OCI-LY3 (cell line): Measurements from ENCODE around the gene SREBF1.

Source experiments
- H2AFZ ChIP-seq: fragments of 200-600, 300-600 bp; shearing (Covaris generic); 2 replicates; pipeline ENCODE4 v1.6.0; 2014; ENCODE audit warnings: antibody characterized with exemption, low read depth, low read length
- H3K27ac ChIP-seq: fragments of 200-600, 300-600 bp; sonication (generic); 2 replicates; pipeline ENCODE4 v1.5.1; 2014; ENCODE audit warnings: mild to moderate bottlenecking, low read length, moderate library complexity, mixed read lengths
- H3K27me3 ChIP-seq: fragments of 200-600, 300-600 bp; sonication (generic); 2 replicates; pipeline ENCODE4 v1.6.1; 2014; ENCODE audit warnings: low read depth, low read length, mixed read lengths
- H3K36me3 ChIP-seq: fragments of 200-600, 300-600 bp; sonication (generic); replicated peaks from 2 replicates; pipeline ENCODE3; 2014; ENCODE audit warnings: low read depth, low read length, mixed read lengths
- H3K4me1 ChIP-seq: fragments of 300-600, 200-600 bp; sonication (generic); 2 replicates; pipeline ENCODE4 v1.6.1; 2014; ENCODE audit warnings: low read length, mixed read lengths
- H3K4me2 ChIP-seq: fragments of 200-600, 300-600 bp; sonication (generic); 2 replicates; pipeline ENCODE4 v1.6.1; 2014; ENCODE audit warnings: low read length, mixed read lengths
- H3K4me3 ChIP-seq: fragments of 300-600, 200-600 bp; sonication (generic); 2 replicates; pipeline ENCODE4 v1.5.1; 2014; ENCODE audit warnings: antibody characterized with exemption, mild to moderate bottlenecking, low read length, moderate library complexity
- H3K79me2 ChIP-seq: fragments of 300-600, 200-600 bp; shearing (Covaris generic); 2 replicates; pipeline ENCODE4 v1.6.1; 2014; ENCODE audit warnings: mild to moderate bottlenecking, low read length, mixed read lengths
- H3K9ac ChIP-seq: fragments of 300-600, 200-600 bp; shearing (Covaris generic); 2 replicates; pipeline ENCODE4 v1.6.0; 2014; ENCODE audit warnings: mild to moderate bottlenecking, low read length, moderate library complexity
- H3K9me3 ChIP-seq: fragments of 200-600, 300-600 bp; shearing (Covaris generic); 2 replicates; pipeline ENCODE4 v1.6.1; 2014; ENCODE audit warnings: low read length, mixed read lengths; ENCODE audit not compliant: insufficient read depth
- H4K20me1 ChIP-seq: fragments of 200-600, 300-600 bp; sonication (generic); 2 replicates; pipeline ENCODE4 v1.6.1; 2016; ENCODE audit warnings: low read length, mixed read lengths; ENCODE audit not compliant: insufficient read depth
- CTCF ChIP-seq: fragments of 200-600, 300-600 bp; sonication (generic); IDR thresholded peaks from 2 replicates; pipeline ENCODE4 v1.5.1; 2014; ENCODE audit warnings: antibody characterized with exemption, low read length, low read depth
- EZH2phosphoT487 ChIP-seq: fragments of 200-600 bp; shearing (Covaris generic); IDR thresholded peaks from 2 replicates; pipeline ENCODE4 v1.6.1; 2018; ENCODE audit warnings: antibody characterized with exemption, mixed run types, low read depth

SREBF1 gene

GRCh38 chr17:17851103-17852002 is 14.6 kb upstream of the SREBF1 start:
- H3K4me1 ChIP-seq: peaks cover 11% of the 10 kb centered on the region
- TF ChIP-seq EZH2phosphoT487 (no peak), CTCF (no peak)
- H3K36me3 ChIP-seq: no peaks in the 10 kb centered on the region
- H3K4me3 ChIP-seq: no peak overlapping the region
- no peaks in the 10 kb centered on the region for H4K20me1 ChIP-seq
- no peak overlapping the region for H2AFZ ChIP-seq
- H3K9me3 ChIP-seq: no peaks in the 10 kb centered on the region
- no peaks in the 10 kb centered on the region for H3K79me2 ChIP-seq
- H3K27ac ChIP-seq: no peak overlapping the region
- no peaks in the 10 kb centered on the region for H3K27me3 ChIP-seq
- no peak overlapping the region for H3K9ac ChIP-seq
- no peak overlapping the region for H3K4me2 ChIP-seq

- Histone ChIP-seq H3K27me3 (no peaks in the 10 kb centered on the region), H3K4me2 (no peak overlapping the region), H3K79me2 (no peaks in the 10 kb centered on the region), H2AFZ (no peak overlapping the region), H3K4me3 (no peak overlapping the region), H3K27ac (no peak overlapping the region), H3K4me1 (peaks cover 11% of the 10 kb centered on the region), H3K36me3 (no peaks in the 10 kb centered on the region), H3K9me3 (no peaks in the 10 kb centered on the region), H3K9ac (no peak overlapping the region), H4K20me1 (no peaks in the 10 kb centered on the region)
- TF ChIP-seq EZH2phosphoT487: no peak
Measured at GRCh38 chr17:17849845-17850373, 13.1 kb upstream of the SREBF1 start.

GRCh38 chr17:17849147-17849820 is 12.5 kb upstream of the SREBF1 start:
- no peaks in the 10 kb centered on the region for H4K20me1 ChIP-seq
- H3K36me3 ChIP-seq: no peaks in the 10 kb centered on the region
- TF ChIP-seq EZH2phosphoT487: no peak
- no peak for TF ChIP-seq CTCF
- H3K9me3 ChIP-seq: no peaks in the 10 kb centered on the region
- H2AFZ ChIP-seq: no peak overlapping the region
- H3K27ac ChIP-seq: no peak overlapping the region
- H3K9ac ChIP-seq: no peak overlapping the region
- no peak overlapping the region for H3K4me3 ChIP-seq
- no peaks in the 10 kb centered on the region for H3K27me3 ChIP-seq
- no peaks in the 10 kb centered on the region for H3K79me2 ChIP-seq
- H3K4me1 ChIP-seq: peaks cover 11% of the 10 kb centered on the region
- no peak overlapping the region for H3K4me2 ChIP-seq

- Histone ChIP-seq H4K20me1 (no peaks in the 10 kb centered on the region), H3K79me2 (no peaks in the 10 kb centered on the region), H3K4me2 (no peak overlapping the region), H2AFZ (no peak overlapping the region), H3K4me3 (no peak overlapping the region), H3K9ac (no peak overlapping the region), H3K36me3 (no peaks in the 10 kb centered on the region), H3K9me3 (no peaks in the 10 kb centered on the region), H3K4me1 (peaks cover 11% of the 10 kb centered on the region), H3K27me3 (no peaks in the 10 kb centered on the region), H3K27ac (no peak overlapping the region)
- no peak for TF ChIP-seq EZH2phosphoT487
- no peak for TF ChIP-seq CTCF
Measured at GRCh38 chr17:17848311-17849082, 11.7 kb upstream of the SREBF1 start.
